HepG2 (cell line): Measurements from ENCODE around the gene THSD4.

Experiments
- CHD2 ChIP-seq: IDR thresholded peaks from 2 replicates; pipeline ENCODE4 v1.6.1; 2011; ENCODE audit warnings: low read depth, low read length, improper control_type of control experiment
- CTCF ChIP-seq: sonication (generic); formaldehyde crosslinking; IDR thresholded peaks from 2 replicates; pipeline ENCODE4 v1.5.0; 2020; ENCODE audit warnings: mild to moderate bottlenecking, missing genetic modification reagents, moderate library complexity
- EHMT2 ChIP-seq: fragments of 200-600 bp; sonication (generic); IDR thresholded peaks from 2 replicates; pipeline ENCODE4 v1.7.0; 2017; ENCODE audit warnings: antibody characterized with exemption, low read depth, low read length, borderline replicate concordance
- ELK4 ChIP-seq: sonication (generic); formaldehyde crosslinking; IDR thresholded peaks from 2 replicates; pipeline ENCODE4 v1.9.0; 2021; ENCODE audit warnings: missing genetic modification reagents, borderline replicate concordance
- EP300 ChIP-seq, 3 experiments: sonication (generic) in 1 of 3; formaldehyde crosslinking in 1 of 3; IDR thresholded peaks; 2 replicates each; pipeline versions ENCODE4 v1.5.1 to v1.6.1; 2011 to 2020; ENCODE audit warnings: low read depth in 2 of 3, low read length in 2 of 3, borderline replicate concordance in 1 of 3, improper control_type of control experiment in 1 of 3, mild to moderate bottlenecking in 1 of 3, missing genetic modification reagents in 1 of 3, moderate library complexity in 1 of 3
- FLYWCH1 ChIP-seq: sonication (generic); formaldehyde crosslinking; IDR thresholded peaks from 2 replicates; pipeline ENCODE4 v1.8.1; 2023; ENCODE audit warnings: mild to moderate bottlenecking, missing genetic modification reagents
- MAX ChIP-seq: IDR thresholded peaks from 2 replicates; pipeline ENCODE4 v1.6.1; 2012; ENCODE audit warnings: inconsistent platforms
- PBX2 ChIP-seq: IDR thresholded peaks from 2 replicates; pipeline ENCODE4 v1.6.1; 2016; ENCODE audit warnings: control low read depth

GRCh38 chr15:71632576-71633195, 517.4 kb downstream of the THSD4 start:
- no peak for TF ChIP-seq EP300 (IDR thresholded peaks at IDR 0.05; ENCODE audit: low read depth in 2 of 2, low read length in 2 of 2)
- no peak for TF ChIP-seq EP300 (CRISPR knock-in tag; IDR thresholded peaks at IDR 0.05; ENCODE audit: borderline replicate concordance)
- no peak for TF ChIP-seq ELK4 (CRISPR knock-in tag)
- TF ChIP-seq FLYWCH1 (CRISPR knock-in tag) = no peak
- no peak for TF ChIP-seq CTCF (CRISPR knock-in tag)
- TF ChIP-seq MAX = no peak
- TF ChIP-seq CHD2 = no peak
- TF ChIP-seq PBX2 = no peak
- no peak for TF ChIP-seq EHMT2
